ENCODE results near the gene DCDC2B. TPM values are rescaled to one million over a fixed set of nuclear protein-coding genes. Genes with fewer than 3 reads are reported as not detected.
A peak's percentile ranks its signal among the peaks of the same experiment; 100 is the strongest.

Gene DCDC2B
- total RNA-seq, 3 donors from 2014 or later, result not detected

DNA sequence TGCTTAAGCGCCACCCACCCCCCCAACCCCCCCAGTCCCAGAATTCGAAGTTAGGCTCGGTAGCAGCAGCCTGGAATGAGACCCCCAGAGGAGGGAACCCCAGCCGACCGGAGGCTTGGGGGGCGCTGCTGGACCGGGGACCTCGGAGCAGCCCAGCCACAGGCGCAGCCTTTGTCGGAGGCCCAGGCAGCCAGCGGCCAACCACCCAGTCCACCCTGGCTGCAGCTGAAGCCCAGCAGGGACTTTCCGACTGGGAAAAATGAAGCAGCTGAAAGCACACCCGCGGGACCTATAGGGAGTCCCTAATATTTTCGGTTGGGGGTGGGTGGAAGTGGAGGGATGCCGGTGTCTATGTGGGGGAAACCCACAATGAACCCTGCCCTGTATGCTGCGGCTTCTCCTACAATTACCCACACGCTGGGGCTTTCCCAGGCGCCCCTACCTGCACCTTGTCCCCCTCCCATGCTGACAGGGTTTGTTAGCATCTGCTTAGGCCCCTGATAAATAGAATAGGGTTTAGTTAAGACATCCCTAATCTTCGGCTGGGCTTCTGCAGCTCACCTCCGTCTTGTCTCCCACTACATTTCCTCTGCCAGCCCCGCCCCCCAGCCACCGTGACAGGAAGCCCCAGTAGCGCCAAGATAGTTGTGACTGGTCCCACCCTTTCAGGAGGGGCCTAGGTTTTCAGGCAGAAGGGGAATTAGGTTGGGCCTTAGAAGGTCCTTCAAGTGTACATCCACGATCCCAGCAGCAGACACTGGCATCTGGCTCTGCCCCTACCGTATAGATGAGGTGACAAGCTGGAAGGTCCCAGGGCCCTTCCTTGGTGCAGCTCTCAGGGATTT lies 7.7 kb upstream of the DCDC2B start:
- peak overlapping the region; percentile 86 for H3K4me3 Mint-ChIP-seq
- no peaks in the 10 kb centered on the region for H3K9me3 Mint-ChIP-seq
- peaks cover 60% of the 10 kb centered on the region for H3K4me1 Mint-ChIP-seq (ENCODE audit: low read depth)
- ATAC-seq, result peak; percentile 49 to 53
- H3K36me3 Mint-ChIP-seq (ENCODE audit: insufficient read depth), result peaks cover 11% of the 10 kb centered on the region
- H3K27me3 Mint-ChIP-seq (ENCODE audit: low read depth), result no peaks in the 10 kb centered on the region
- DNase-seq, result peak; percentile 63

DNA sequence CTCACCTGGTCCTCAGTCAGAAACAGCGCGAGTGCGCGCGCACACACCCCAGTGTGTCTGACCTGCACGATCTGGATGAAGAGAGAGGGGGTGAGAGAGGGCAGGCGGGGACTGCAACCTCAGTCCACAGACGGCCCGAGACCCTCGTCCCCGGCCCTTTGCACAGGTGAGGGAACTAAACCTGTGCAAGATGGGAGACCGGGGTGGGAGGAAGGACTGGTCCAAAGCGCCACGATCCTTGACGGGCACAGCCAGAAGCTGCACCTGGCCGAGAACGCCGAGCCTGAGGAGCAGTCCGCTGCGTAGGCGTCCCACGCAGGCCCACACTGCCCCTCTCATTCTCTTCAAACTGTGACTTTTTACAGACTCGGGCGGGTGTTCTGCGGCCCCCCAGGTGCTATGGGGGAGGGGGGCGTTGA lies 3.9 kb upstream of the DCDC2B start:
- DNase-seq (no peak), ATAC-seq (no peak)
- H3K9me3 Mint-ChIP-seq, result no peaks in the 10 kb centered on the region
- no peaks in the 10 kb centered on the region for H3K27me3 Mint-ChIP-seq (ENCODE audit: low read depth)
- H3K36me3 Mint-ChIP-seq (ENCODE audit: insufficient read depth), result no peaks in the 10 kb centered on the region
- H3K4me3 Mint-ChIP-seq, result peak overlapping the region; percentile 86
- peaks cover 37% of the 10 kb centered on the region for H3K4me1 Mint-ChIP-seq (ENCODE audit: low read depth)

DNA sequence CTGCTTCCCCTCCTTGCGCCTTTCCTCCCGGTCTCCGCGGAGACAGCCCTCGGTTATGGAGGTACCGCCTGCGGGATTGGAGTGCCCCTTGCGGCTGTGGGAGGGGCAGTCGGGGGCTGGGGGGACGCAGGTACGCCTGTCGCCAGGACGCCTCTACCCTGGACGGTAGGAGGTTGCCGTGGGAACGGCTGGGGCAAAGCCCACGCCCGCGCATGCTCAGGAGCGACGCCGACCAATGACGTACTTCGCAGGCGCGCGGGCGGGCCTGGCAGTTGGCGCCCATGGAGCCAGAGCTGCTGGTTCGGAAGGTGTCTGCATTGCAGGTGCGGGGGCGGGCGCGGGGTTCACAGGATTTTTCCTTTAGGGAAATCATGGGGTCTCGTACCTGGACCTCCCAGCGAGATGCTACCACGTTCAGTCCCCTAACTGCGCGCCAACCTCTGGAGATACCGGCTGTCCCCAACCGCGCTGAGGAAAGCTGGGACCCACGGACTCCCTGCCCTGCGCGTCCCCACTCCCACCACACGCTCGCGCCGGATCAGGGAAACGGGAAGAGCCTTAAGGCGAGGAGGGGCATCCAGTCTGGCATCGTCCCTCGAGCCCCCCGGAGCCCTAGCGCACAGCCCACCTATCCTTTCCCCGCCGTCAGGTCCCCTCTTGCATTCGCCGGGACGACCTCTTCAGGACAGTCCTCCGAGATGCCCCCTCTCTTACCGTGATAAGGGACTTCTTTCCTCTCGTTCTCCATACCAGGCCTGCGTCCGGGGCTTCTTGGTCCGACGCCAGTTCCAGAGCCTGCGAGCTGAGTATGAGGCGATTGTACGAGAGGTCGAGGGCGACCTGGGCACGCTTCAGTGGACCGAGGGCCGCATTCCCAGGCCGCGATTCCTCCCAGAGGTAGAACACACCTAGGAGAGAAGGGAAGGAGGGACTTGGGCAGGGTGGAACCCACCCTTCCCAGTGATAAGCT lies 3.2 kb upstream of the DCDC2B start, which contains the start of gene IQCC:
IQCC (plus strand) TSS at position 271 of the 970 bp plus-strand sequence; CDS start at position 282, 11 bp downstream.
- H3K27me3 Mint-ChIP-seq (ENCODE audit: low read depth), result no peaks in the 10 kb centered on the region
- peak; percentile 72 to 76 for ATAC-seq
- peak within 1 kb of the TSS; percentile 86 for H3K4me3 Mint-ChIP-seq
- no peaks in the 10 kb centered on the region for H3K36me3 Mint-ChIP-seq (ENCODE audit: insufficient read depth)
- no peaks in the 10 kb centered on the region for H3K9me3 Mint-ChIP-seq
- peak; percentile 81 for DNase-seq
- H3K4me1 Mint-ChIP-seq (ENCODE audit: low read depth), result peaks cover 31% of the 10 kb centered on the region

DNA sequence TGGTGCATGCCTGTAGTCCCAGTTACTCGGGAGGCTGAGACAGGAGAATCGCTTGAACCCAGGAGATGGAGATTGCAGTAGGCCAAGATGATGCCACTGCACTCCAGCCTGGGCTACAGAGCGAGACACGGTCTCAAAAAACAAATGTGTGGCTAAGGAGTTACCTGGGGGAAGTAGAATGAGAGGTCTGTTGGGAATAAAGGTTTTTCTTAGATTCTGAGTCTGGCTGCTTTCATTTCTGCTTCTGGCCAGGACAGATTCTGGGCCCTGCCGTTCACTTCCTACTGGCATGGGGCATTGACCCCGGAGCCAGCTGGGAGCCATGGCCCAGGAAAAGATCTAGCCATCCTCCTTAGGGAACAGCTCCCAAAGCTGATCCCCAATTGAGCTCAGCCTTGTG lies 420 bp upstream of the DCDC2B start:
- Mint-ChIP-seq H3K4me3 (no peak overlapping the region), H3K27me3 (ENCODE audit: low read depth) (no peaks in the 10 kb centered on the region), H3K9me3 (no peaks in the 10 kb centered on the region), H3K4me1 (ENCODE audit: low read depth) (peaks cover 15% of the 10 kb centered on the region), H3K36me3 (ENCODE audit: insufficient read depth) (no peaks in the 10 kb centered on the region)
- ATAC-seq, result no peak
- no peak for DNase-seq

DNA sequence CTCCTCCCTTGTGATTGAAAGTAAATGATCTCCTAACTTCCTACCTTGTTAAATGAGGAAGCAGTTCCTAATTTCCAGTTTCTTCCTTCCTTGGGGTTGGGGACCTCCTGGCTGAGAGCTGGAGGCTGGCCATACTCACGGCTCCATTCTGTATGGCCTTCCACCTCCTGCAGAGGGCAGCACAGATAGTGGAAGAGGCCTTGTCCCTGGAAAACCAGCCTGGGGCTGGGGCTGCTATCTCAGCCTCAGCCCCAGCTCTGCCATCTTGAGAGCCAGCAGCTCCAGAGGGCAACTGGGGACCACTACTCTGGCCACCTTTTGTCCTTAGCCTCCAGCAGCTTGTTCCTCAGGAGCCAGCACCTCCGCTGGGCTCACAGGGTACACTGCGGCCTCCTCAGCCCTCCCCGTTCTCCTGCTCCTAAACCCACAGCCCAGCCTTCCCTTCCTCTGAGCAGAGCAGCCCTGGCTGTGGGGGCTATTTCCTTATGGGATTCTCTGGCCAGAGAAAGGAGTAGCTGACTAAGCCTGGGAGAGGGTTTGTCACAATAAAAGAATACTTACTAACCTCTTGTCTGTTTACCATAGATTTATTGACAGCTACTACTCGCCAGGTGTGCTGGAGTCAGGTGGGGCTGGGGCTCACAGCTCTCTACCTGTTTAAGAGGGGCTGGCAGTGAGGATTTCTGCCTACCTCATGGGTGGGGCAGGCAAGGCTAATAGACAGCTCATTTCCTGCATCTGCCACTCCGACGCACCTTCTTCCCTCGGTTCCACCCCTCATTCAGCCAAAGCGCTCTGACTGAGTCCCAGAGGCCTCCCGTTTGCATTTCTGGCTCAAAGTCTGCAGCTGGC lies 7.0 kb downstream of the DCDC2B start:
- H3K36me3 Mint-ChIP-seq (ENCODE audit: insufficient read depth), result no peaks in the 10 kb centered on the region
- no peaks in the 10 kb centered on the region for H3K9me3 Mint-ChIP-seq
- H3K4me1 Mint-ChIP-seq (ENCODE audit: low read depth), result peaks cover 19% of the 10 kb centered on the region

DNA sequence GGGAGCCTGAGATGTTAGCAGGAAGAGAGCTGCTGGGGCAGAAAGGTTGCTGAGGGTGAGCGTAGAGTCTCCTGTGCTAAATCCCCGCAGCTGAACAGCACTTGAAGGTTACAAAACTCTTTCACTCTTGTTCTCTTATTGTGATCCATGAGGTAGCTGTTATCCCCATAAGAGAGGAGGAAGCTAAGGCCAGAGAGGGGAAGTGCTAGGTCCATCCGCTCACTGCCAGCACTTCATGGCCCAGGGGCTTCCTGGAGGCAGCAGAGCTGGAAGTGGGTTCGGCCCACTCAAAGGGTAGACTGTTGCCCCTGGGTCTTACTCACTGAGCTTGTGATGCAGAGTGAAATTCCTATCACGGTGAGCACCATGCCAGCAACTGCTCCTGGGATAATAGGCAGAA lies 7.7 kb downstream of the DCDC2B start:
- Mint-ChIP-seq H3K4me3 (no peak overlapping the region), H3K36me3 (ENCODE audit: insufficient read depth) (no peaks in the 10 kb centered on the region)

More for the DNA sequence above, 7.0 kb downstream of the DCDC2B start:
- ATAC-seq (peak; percentile 91 to 94), DNase-seq (peak; percentile 53)
- H3K4me3 Mint-ChIP-seq, result no peak overlapping the region
- H3K27me3 Mint-ChIP-seq (ENCODE audit: low read depth), result no peaks in the 10 kb centered on the region

DNA sequence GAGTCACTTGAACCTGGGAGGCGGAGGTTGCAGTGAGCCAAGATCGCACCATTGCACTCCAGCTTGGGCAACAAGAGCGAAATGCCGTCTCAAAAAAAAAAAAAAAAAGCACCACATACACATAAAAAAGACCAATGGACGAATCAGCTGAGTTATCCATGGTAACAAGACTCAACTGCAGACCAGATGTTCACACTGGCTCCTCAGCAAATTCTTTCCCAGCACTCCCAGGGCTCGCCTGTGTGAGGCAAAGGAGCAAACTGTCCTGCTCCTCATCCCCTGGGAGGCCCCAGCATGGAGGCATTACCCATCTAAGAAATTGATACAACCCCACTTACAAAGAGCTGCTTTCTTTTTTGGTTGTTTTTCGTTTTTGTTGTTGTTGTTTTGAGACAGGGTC lies 10.1 kb downstream of the DCDC2B start:
- ATAC-seq, result no peak
- no peaks in the 10 kb centered on the region for H3K27me3 Mint-ChIP-seq (ENCODE audit: low read depth)
- peaks cover 36% of the 10 kb centered on the region for H3K4me1 Mint-ChIP-seq (ENCODE audit: low read depth)
- peaks cover 4% of the 10 kb centered on the region for H3K36me3 Mint-ChIP-seq (ENCODE audit: insufficient read depth)
- no peak overlapping the region for H3K4me3 Mint-ChIP-seq
- DNase-seq, result no peak
- no peaks in the 10 kb centered on the region for H3K9me3 Mint-ChIP-seq

More for the DNA sequence above, 7.7 kb downstream of the DCDC2B start:
- DNase-seq, result no peak
- no peaks in the 10 kb centered on the region for H3K9me3 Mint-ChIP-seq
- H3K4me1 Mint-ChIP-seq (ENCODE audit: low read depth), result peaks cover 26% of the 10 kb centered on the region
- H3K27me3 Mint-ChIP-seq (ENCODE audit: low read depth), result no peaks in the 10 kb centered on the region
- no peak for ATAC-seq

DNA sequence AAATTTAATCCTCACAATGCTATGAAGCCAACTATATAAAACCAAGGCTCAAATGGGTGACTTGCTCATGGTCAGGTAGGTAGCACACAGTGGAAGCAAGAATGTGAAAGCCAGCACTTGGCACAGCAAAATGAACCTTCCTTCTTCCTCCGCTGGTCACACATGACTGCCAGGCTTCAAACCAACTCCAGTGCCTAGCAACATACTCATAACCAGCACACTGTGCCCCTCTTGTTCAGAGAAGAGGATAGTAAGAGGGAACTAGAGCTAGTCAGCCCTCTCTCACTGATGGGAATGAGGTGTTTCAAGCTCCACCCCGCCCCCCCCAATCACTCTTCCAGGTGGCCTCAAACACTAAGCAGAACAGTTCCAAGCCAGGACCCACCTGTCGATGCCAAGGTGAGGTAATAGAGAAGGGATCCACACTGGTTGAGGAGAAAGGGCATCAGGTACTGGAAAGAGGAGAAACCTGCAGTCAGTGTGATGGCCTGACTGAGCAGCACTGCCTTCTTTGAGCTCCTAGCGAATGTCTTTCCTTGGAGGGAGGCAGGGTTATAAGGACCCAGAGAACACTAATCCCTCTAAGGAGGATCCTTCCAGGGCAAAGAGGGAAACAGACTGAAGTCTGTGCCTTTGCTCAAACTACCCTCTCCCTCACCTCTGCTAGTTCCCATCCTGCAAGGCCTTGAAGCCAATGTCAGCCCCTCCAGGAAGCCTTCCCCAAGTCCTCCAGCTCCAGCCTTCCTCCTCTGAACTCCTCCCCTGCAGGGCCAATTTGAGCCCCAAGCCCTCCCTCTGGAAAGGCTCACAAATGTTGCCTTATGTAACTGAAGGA lies 12.1 kb downstream of the DCDC2B start:
- peak overlapping the region; percentile 97 for H3K4me3 Mint-ChIP-seq
- no peaks in the 10 kb centered on the region for H3K27me3 Mint-ChIP-seq (ENCODE audit: low read depth)
- peaks cover 35% of the 10 kb centered on the region for H3K4me1 Mint-ChIP-seq (ENCODE audit: low read depth)
- no peak for DNase-seq
- H3K9me3 Mint-ChIP-seq, result no peaks in the 10 kb centered on the region
- H3K36me3 Mint-ChIP-seq (ENCODE audit: insufficient read depth), result peaks cover 12% of the 10 kb centered on the region
- ATAC-seq, result no peak

DNA sequence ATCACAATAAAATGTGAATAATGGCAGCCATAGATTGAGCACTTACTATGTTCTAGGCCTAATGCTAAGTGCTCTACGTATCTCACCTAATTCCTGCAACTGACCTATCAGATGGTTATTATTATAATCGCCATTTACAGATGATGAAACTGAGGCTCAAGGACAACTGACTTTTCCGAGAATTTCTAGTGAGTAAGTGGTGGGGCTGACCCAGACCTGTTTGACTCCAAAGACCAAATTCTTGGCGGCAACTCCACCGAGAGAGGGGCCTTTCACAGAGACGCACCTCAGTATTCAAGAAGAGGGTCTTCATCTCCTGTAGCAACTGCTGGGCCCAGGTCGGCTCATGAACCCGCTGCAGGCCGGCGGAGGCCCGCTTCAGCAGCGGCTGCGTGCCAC lies 12.7 kb downstream of the DCDC2B start:
- peaks cover 33% of the 10 kb centered on the region for H3K4me1 Mint-ChIP-seq (ENCODE audit: low read depth)
- H3K4me3 Mint-ChIP-seq, result peak overlapping the region; percentile 97
- DNase-seq (no peak), ATAC-seq (no peak)
- no peaks in the 10 kb centered on the region for H3K9me3 Mint-ChIP-seq
- H3K36me3 Mint-ChIP-seq (ENCODE audit: insufficient read depth), result peaks cover 15% of the 10 kb centered on the region
- no peaks in the 10 kb centered on the region for H3K27me3 Mint-ChIP-seq (ENCODE audit: low read depth)

DNA sequence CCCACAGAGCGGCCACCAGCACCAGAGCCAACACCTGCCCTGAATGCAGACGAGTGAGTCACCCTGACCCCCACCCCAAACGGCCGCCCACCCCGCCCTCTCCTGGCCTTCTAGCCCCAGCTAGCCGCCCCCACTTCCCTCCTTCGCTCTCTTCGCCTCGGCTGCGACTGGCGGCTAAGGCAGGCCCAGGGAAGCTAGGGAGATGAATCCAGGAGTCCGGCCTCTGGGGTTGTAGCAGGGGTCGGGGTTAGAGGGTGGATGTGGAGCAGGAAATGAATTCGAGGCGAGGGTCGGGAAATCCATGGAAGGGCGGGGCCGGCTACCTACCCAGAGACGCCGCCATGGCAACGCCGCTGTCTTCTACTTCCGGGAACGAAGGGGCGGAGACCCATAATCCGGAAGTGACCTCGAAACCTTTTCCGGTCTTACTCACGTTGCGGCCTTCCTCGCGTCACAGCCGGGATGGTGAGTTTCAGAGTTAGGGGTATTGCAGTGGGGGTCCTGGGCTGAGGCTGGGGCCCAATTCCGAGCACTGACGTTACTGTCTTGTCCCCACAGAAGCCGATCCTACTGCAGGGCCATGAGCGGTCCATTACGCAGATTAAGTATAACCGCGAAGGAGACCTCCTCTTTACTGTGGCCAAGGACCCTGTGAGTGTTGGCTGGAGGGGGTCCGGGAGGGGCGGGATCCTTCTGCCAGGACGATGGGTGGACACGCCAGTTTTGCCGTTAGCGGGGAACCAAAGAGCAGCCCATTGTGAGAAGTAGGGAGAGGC lies 13.3 kb downstream of the DCDC2B start, which contains the start of the genes EIF3I and TMEM234:
EIF3I (plus strand) TSS at position 428 of the 776 bp plus-strand sequence; CDS start at position 463, 35 bp downstream.
TMEM234 (minus strand) TSS at position 374 of the 776 bp plus-strand sequence; CDS start at position 343, 31 bp downstream.
- Mint-ChIP-seq H3K4me3 (peak within 1 kb of the TSS; percentile 97), H3K27me3 (ENCODE audit: low read depth) (no peaks in the 10 kb centered on the region), H3K9me3 (no peaks in the 10 kb centered on the region), H3K36me3 (ENCODE audit: insufficient read depth) (peaks cover 15% of the 10 kb centered on the region), H3K4me1 (ENCODE audit: low read depth) (peaks cover 32% of the 10 kb centered on the region)
- peak; percentile 96 for ATAC-seq
- DNase-seq, result peak; percentile 87

DNA sequence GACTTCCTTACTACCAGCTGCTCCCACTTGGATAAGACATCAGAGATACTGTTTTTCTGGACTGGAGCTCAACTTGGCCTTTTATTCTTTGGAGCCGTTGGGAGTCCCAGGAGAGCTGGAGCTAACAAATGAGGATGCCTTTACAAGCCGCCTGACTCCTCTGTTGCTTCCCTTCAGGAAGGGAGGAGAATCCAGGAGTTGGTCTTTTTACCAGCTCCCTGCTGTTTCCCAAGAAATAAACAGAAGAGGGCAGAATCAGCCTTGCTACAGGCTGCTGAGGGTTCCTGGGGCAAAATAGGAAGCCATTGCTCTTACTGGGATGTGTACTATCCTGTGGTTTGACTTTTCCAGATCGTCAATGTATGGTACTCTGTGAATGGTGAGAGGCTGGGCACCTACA lies 14.8 kb downstream of the DCDC2B start:
- peaks cover 35% of the 10 kb centered on the region for H3K4me1 Mint-ChIP-seq (ENCODE audit: low read depth)
- DNase-seq, result no peak
- H3K27me3 Mint-ChIP-seq (ENCODE audit: low read depth), result no peaks in the 10 kb centered on the region
- peak overlapping the region; percentile 97 for H3K4me3 Mint-ChIP-seq
- peaks cover 30% of the 10 kb centered on the region for H3K36me3 Mint-ChIP-seq (ENCODE audit: insufficient read depth)
- ATAC-seq, result no peak
- no peaks in the 10 kb centered on the region for H3K9me3 Mint-ChIP-seq

DNA sequence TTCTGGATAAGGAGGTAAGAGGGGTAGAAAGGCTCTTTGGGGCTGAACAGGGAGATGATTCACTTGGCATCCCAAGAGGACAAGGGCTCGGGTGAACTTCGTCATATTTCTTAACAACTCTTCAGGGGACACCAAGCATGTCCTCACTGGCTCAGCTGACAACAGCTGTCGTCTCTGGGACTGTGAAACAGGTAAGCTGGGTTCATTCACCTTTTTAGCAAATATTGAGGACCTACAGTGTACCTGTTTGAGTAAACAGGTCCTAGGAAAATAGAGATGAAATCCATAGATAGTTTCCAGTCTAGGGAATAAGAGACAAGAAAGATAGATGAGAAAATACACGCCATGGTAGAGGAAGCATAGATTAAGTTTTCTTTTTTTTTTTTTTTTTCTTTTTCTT lies 15.4 kb downstream of the DCDC2B start:
- no peak for ATAC-seq
- Mint-ChIP-seq H3K36me3 (ENCODE audit: insufficient read depth) (peaks cover 36% of the 10 kb centered on the region), H3K4me3 (peak overlapping the region; percentile 97), H3K4me1 (ENCODE audit: low read depth) (peaks cover 35% of the 10 kb centered on the region), H3K27me3 (ENCODE audit: low read depth) (no peaks in the 10 kb centered on the region), H3K9me3 (no peaks in the 10 kb centered on the region)
- no peak for DNase-seq

All from activated T-cell treated with anti-CD3 and anti-CD28 coated beads, Interleukin-2, amount 50 U/mL, for 4 hours (primary cell).